Smooth muscle cell (in vitro differentiated cells): ENCODE data around the gene PLCB3. TPM values are rescaled to one million over a fixed set of nuclear protein-coding genes. Genes with fewer than 3 reads are reported as not detected.

Experiments
- DNase-seq: peaks from one replicate; lab custom pipeline; 2025; ENCODE audit not compliant: unreplicated experiment; lab: John Stamatoyannopoulos, UW
- H2AFZ ChIP-seq: fragments of 200-600 bp; sonication (generic); 2 replicates; pipeline ENCODE4 v1.6.0; 2016; ENCODE audit warnings: antibody characterized with exemption, low read depth, mild to moderate bottlenecking
- H3F3A ChIP-seq: fragments of 200-600 bp; sonication (generic); 2 replicates; pipeline ENCODE4 v1.6.0; 2017; ENCODE audit warnings: antibody characterized with exemption, low read depth
- H3K27ac ChIP-seq: fragments of 200-600 bp; sonication (generic); 2 replicates; pipeline ENCODE4 v1.5.1; 2016; ENCODE audit warnings: low read depth, mild to moderate bottlenecking
- H3K27me3 ChIP-seq: fragments of 200-600 bp; sonication (generic); 2 replicates; pipeline ENCODE4 v1.6.1; 2016; ENCODE audit warnings: low read depth, mild to moderate bottlenecking
- H3K36me3 ChIP-seq: fragments of 200-600 bp; sonication (generic); 2 replicates; pipeline ENCODE4 v1.5.1; 2016; ENCODE audit warnings: low read depth
- H3K4me1 ChIP-seq: fragments of 200-600 bp; sonication (generic); 2 replicates; pipeline ENCODE4 v1.5.1; 2016; ENCODE audit warnings: low read depth
- H3K4me2 ChIP-seq: fragments of 200-600 bp; sonication (generic); 2 replicates; pipeline ENCODE4 v1.6.0; 2016; ENCODE audit warnings: mild to moderate bottlenecking
- H3K4me3 ChIP-seq: fragments of 200-600 bp; sonication (generic); 2 replicates; pipeline ENCODE4 v1.5.1; 2016; ENCODE audit warnings: mild to moderate bottlenecking
- H3K79me2 ChIP-seq: fragments of 200-600 bp; sonication (generic); 2 replicates; pipeline ENCODE4 v1.6.0; 2016; ENCODE audit warnings: low read depth, mild to moderate bottlenecking
- H3K9ac ChIP-seq: fragments of 200-600 bp; sonication (generic); 2 replicates; pipeline ENCODE4 v1.6.0; 2016; ENCODE audit warnings: low read depth
- H3K9me3 ChIP-seq: fragments of 200-600 bp; sonication (generic); replicated peaks from 2 replicates; pipeline ENCODE4 v1.5.1; 2016; ENCODE audit warnings: low read depth
- H4K20me1 ChIP-seq: fragments of 200-600 bp; sonication (generic); 2 replicates; pipeline ENCODE4 v1.6.0; 2016; ENCODE audit warnings: low read depth
- CTCF ChIP-seq: fragments of 200-600 bp; sonication (generic); IDR thresholded peaks from 2 replicates; pipeline ENCODE4 v1.5.1; 2017; ENCODE audit warnings: borderline replicate concordance, mild to moderate bottlenecking, antibody characterized with exemption; ENCODE audit not compliant: insufficient read depth, poor library complexity, severe bottlenecking
- WGBS: methylation state at CpG from one replicate; pipeline ENCODE4 v1.1.7; 2016; ENCODE audit warnings: low lambda C conversion rate; 5-methylcytosine and 5-hydroxymethylcytosine counted together
- polyA plus RNA-seq: library from polyadenylated mRNA; unstranded; fragments of >200 nt; fragmentation: Nextera tagmentation; extraction: Ambion mirVana; gene quantifications from 2 replicates; pipeline ENCODE4 v1.2.1, GENCODE V29; 2016
- total RNA-seq: library from RNA; depleted of rRNA; stranded (reverse); fragments of >200 nt; gene quantifications from 2 replicates; pipeline ENCODE4 v1.2.3, GENCODE V29; 2014

Gene PLCB3
- total and polyA plus RNA-seq, 2 experiments from 2014 or later = 15.0 to 15.6 TPM

- Histone ChIP-seq H4K20me1 (peaks cover 11% of the 10 kb centered on the region), H3K4me1 (peaks cover 16% of the 10 kb centered on the region), H3K9me3 (no peaks in the 10 kb centered on the region), H3K36me3 (no peaks in the 10 kb centered on the region), H3K9ac (no peak overlapping the region), H3K4me2 (no peak overlapping the region), H3K27ac (no peak overlapping the region), H3K27me3 (peaks cover 86% of the 10 kb centered on the region), H3F3A (no peaks in the 10 kb centered on the region), H3K4me3 (no peak overlapping the region), H2AFZ (no peak overlapping the region), H3K79me2 (no peaks in the 10 kb centered on the region)
- WGBS = 45% methylated on average over 34 of the region's 34 CpGs
- TF ChIP-seq CTCF = no peak
- no peak for DNase-seq
Measured at GRCh38 chr11:64296830-64297698, 45.7 kb downstream of the PLCB3 start.

GRCh38 chr11:64297699-64298358 is 46.5 kb downstream of the PLCB3 start:
- Histone ChIP-seq H2AFZ (no peak overlapping the region), H3K4me1 (peaks cover 12% of the 10 kb centered on the region), H3K9me3 (no peaks in the 10 kb centered on the region), H3K27ac (no peak overlapping the region), H3F3A (no peaks in the 10 kb centered on the region), H3K27me3 (peaks cover 79% of the 10 kb centered on the region), H3K79me2 (no peaks in the 10 kb centered on the region), H3K4me2 (no peak overlapping the region), H4K20me1 (peaks cover 3% of the 10 kb centered on the region), H3K9ac (no peak overlapping the region), H3K4me3 (no peak overlapping the region), H3K36me3 (no peaks in the 10 kb centered on the region)
- TF ChIP-seq CTCF = no peak
- WGBS = 86% methylated on average over 18 of the region's 18 CpGs
- DNase-seq = no peak

- 10% methylated on average over 37 of the region's 60 CpGs for WGBS
- Histone ChIP-seq H2AFZ (no peak overlapping the region), H4K20me1 (no peaks in the 10 kb centered on the region), H3F3A (no peaks in the 10 kb centered on the region), H3K4me3 (peak overlapping the region; percentile 37), H3K4me1 (peaks cover 12% of the 10 kb centered on the region), H3K9me3 (no peaks in the 10 kb centered on the region), H3K79me2 (no peaks in the 10 kb centered on the region), H3K36me3 (no peaks in the 10 kb centered on the region), H3K4me2 (peak overlapping the region; percentile 77), H3K9ac (no peak overlapping the region), H3K27me3 (peaks cover 65% of the 10 kb centered on the region), H3K27ac (no peak overlapping the region)
- DNase-seq = no peak
- TF ChIP-seq CTCF = no peak
Measured at GRCh38 chr11:64298966-64299846, 47.9 kb downstream of the PLCB3 start.
